GM19193 (cell line): ENCODE results near the gene CARMIL3.
A peak's percentile ranks its signal among the peaks of the same experiment; 100 is the strongest.

Source experiments
- POLR2A ChIP-seq: IDR thresholded peaks from 4 replicates; pipeline ENCODE4 v1.6.1; 2011; ENCODE audit not compliant: insufficient read depth, insufficient read length; ENCODE audit errors: extremely low read depth

Gene CARMIL3

DNA sequence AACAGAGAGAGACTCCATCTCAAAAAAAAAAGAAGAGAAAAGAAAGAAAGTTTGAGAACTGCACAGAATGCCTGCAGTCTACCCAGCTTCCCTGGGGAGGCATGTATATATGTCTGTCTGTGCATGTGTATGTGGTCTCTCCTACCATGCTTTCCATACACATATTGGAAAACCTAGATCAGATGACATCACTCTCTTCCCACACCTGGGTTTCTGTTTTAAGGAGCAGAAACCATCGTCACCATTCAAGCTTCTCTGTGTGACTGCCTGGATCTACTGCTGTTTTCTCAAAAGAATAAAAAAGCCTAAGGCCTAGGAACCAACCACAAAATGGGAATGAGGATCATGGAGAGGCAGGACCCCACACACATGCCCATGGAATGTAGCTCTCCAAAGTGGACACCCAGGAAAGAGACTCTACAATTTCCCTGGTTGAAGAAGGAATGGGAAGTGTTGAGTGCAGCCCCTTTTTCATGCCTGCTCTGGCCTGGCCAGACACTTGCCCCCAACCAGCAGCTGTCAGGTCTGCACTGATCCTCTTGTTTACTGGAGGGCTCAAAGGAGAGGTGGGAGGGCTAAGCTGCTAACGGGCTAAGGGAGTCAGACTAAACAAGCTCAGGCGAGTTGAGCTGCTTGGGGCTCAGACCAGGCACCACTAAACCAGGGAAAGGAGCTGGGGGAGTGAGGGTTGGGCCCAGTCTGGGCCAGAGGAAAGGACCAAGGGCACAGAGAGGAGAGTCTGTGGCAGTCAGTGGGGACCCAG is 34.6 kb downstream of the CARMIL3 start:
- TF ChIP-seq POLR2A: no peak

DNA sequence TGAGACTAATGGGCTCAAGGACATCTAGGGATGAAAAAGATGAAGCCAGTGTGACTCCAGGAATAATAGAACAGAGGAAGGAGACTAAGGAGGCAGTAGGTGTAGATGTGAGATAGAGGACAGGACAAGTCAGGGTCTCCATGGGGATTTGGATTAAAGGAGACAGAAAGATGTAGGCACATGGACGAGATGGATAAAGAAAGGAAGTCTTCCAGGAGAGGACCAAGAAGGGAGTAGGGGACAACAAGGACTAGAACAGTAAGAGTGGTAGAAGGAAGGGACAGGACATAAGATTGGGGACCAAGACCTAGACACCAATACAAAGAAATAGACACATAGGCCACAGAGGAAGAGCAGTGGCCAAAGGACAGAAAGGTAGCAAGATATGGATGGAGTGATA is 35.2 kb downstream of the CARMIL3 start:
- no peak for TF ChIP-seq POLR2A

DNA sequence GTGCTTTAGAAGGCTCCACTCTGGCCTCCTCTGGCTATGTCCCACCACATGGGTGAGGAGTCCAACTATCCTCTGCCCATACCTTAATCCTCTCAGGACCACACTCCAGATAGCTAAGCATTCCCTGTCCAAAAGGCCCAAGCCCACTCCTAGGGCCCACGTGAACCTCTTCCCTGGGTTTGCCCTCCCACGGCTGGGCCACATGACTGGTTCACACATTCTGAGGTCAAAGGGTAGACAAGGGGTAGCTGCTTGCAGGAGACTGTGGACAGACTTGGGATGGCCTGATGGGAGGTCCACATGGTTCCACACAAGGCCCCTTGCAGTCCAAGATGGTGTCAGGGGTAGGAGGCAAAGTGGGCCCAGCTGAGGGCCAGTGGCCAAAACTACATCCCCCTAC is 36.3 kb downstream of the CARMIL3 start:
- no peak for TF ChIP-seq POLR2A

DNA sequence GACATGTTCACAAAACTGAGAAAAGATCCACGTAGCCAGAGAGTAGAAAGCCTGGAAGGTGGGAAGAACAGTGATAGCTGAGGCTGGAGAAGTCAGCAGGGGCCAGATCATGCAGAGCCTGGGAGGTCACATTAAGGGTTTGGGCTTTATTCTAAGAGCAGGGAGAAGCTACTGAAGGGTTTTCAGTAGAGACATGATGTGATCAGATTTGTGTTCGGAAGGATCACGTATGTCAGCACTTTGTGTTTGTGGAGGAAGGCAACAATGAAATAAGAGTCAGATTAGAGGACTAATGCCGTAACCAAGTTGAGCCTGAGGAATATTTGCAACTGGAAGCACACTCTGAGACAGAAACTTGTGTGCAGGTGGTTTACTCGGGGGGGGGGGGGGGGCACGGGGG is 38.1 kb downstream of the CARMIL3 start:
- no peak for TF ChIP-seq POLR2A

DNA sequence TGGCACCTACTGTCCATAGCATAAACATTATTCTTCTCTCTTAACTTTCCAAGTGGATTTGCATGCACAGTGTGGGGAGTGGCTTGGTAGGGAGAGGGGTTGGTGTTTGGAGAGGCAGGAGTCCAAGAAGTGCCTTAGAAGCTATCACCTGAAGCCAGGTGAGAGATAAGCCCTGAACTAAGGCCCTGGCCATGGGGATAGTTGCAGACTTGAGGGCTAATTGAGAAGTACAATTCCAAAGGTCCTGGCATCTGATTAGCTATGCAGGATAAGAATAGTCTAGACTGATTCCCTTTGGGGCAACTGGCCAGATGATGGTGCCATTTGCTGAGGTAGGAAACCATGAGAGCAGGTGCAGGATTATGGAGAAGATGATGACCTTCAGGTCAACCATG is 40.3 kb downstream of the CARMIL3 start:
- TF ChIP-seq POLR2A: no peak

DNA sequence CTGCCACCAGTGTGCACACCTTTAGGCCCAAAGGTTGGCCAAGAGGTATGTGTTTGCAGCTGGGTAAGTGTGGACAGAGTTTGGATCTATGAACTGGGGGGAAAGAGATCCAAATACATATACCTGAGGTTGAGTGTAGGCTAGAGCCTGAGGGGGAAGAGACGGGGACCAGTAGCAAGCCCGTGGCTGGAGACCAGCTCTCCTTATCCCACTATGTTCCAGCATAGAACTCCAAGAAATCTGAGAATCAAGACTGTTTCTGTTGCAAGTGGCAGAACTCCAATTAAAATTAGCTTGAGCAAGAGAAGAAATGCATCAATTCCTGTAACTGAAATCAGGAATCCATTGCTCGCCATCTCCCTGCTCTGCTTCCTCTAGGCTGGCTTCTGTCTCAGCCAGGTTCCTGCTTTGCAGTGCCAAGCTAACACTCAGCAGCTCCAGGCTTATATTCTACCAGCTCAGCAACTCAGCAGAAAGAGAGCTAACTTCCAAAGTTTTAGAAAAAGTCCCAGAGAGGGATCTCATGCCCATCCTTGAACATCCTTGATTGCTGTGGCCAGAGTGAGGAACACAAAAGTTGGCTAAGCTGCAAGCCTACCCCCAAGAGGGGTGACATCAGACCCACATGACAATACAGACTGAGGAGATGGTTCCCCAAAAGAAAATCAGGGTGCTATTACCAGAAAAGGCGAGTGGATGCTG is 40.8 kb downstream of the CARMIL3 start:
- TF ChIP-seq POLR2A: no peak

DNA sequence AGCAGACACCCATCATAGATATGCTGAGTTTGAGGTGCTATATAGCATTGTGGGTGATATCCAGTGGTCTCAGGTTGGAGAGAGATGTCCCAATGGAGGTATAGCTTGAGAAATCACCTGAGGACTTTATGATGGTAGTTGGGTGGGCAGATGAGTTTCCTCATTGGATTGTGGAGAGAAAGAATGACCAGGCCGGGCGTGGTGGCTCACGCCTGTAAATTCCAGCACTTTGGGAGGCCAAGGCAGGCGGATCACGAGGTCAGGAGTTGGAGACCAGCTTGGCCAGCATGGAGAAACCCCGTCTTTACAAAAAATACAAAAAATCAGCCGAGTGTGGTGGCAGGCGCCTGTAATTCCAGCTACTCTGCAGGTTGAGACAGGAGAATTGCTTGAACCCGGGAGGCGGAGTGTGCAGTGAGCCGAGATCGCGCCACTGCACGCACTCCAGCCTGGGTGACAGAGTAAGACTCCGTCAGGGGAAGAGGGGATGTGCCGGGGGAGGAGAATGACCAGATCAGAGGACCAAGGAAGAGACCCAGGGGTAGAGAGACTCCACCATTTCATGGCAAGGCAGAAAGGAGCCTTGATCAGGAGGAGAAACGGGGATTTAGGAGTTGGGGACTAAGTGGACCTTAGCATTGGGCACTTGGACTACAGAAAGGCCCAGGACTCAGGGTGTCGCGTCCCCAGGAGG is 41.5 kb downstream of the CARMIL3 start:
- TF ChIP-seq POLR2A: no peak

DNA sequence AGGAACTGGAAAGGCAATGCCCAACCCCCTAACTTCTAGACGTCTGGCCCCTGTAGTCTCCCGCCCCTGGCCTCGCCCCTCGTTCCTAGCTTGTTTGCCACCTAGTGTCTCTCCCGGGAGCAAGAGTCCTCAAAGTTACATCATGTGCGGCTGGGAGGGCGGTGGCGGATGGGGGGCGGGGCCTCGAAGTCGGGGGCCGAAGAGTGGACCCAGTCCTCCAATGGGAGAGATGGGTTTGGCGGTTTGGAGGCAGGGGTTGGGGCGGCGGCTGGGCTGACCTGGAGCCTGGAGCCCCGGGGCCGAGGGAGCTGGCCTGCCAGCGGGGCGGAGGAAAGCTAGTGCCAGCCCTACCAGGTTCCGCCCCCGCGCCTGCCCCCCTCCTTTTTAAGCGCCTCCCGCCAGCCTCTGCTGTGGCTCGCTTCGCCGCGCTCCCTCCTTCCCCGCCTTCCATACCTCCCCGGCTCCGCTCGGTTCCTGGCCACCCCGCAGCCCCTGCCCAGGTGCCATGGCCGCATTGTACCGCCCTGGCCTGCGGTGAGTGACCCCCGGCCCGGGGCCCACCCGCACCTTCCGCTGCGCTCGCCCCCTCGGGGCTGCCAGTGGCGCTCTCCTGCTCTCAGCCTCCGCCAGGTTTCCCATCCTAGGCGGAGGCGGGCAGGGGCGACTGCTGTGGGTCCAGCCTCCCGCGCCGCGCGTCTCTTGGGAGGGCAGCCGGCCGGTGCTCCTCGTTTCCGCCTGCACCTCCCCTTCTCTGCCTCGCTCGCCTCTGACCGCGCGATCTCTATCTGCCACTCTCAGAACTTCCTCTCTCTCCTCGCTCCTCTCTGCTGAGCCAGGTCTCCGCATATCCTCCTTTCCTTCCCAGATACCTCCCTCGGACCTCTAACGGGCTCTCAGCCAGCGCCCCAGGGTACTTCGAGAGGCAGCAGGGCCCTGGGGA is 42.4 kb downstream of the CARMIL3 start, which contains the start of gene PCK2:
Gene PCK2, plus strand, starts transcription at position 411 of the 940 bp plus-strand sequence. Its CDS starts 95 bp downstream, at position 506.
- peak; percentile 98 for TF ChIP-seq POLR2A

DNA sequence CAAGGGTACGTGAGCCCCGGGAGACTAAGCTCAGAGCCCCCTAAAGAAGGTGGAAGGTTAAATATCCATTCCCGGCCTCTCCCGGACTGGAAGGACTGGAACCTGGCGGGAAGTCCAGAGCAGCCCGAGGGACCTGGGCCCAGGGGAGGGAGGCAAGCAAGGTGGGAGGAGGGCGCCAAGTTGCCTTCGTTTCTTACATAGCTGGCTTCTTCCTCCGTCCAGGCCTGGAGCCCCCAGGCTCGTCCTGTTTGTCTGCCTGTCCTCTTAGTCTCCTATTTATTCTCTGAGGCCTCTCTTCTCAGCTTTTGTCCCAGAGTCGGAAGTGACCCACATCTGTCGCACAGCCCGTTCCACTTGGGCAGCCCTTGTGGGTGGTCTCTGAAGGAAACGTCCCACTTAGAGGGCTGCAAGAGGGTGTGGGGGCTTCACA is 43.0 kb downstream of the CARMIL3 start:
- TF ChIP-seq POLR2A: no peak

DNA sequence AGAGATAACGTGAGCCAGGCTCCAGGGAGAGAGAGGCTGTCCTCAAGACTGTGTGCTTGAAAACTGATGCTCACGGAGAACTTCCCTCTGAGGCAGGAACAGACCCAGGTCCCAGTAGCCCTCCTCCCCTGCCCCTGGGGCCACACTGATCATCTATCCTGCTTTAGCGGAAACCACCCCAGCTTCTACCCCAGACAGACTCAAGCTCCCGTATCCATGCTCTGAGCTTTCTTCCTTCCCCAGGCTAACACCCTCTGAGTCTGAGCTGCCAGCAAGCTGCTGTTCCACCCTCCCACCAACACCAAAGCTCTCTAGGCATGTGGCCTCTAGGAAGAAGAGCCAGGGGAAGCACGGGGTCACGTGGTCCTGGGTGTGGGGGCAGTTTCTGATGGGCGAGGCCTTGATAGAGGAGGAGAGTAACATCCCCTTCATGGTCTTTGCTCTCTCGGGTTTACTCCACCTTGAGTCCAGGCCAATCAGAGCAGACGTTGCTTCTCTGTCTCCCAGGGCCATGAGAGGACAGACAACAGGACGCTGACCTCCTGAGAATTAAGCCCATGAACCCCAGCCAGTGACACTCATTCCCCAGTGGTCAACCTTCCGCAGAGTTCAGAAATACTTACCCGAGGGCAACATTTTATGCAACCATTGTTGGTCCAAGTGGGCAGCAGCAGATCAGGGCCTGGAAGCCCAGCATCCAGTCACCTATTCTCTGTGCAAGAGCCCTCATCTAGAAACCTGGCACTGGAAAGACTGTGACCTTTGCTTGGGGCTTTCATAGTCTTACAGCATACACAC is 43.7 kb downstream of the CARMIL3 start:
- peak; percentile 98 for TF ChIP-seq POLR2A

DNA sequence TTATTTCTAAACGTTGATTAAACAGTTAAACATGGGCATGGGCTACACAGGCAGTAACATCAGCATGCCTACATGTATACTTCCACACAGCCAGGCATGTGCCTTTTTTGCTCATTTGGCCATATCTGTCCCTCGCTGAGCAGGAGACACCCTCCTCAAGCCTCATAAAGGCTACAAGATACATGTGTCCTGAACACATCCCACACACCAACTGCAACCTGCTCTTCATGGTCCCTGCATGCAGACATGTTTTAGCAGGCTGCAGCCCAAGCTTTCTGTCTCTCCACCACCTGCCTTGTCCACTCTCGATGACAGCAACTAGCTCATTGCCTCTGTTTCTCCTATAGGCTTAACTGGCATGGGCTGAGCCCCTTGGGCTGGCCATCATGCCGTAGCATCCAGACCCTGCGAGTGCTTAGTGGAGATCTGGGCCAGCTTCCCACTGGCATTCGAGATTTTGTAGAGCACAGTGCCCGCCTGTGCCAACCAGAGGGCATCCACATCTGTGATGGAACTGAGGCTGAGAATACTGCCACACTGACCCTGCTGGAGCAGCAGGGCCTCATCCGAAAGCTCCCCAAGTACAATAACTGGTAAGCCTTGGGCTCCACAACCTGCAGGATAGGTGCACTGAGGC is 44.9 kb downstream of the CARMIL3 start:
- TF ChIP-seq POLR2A: no peak

DNA sequence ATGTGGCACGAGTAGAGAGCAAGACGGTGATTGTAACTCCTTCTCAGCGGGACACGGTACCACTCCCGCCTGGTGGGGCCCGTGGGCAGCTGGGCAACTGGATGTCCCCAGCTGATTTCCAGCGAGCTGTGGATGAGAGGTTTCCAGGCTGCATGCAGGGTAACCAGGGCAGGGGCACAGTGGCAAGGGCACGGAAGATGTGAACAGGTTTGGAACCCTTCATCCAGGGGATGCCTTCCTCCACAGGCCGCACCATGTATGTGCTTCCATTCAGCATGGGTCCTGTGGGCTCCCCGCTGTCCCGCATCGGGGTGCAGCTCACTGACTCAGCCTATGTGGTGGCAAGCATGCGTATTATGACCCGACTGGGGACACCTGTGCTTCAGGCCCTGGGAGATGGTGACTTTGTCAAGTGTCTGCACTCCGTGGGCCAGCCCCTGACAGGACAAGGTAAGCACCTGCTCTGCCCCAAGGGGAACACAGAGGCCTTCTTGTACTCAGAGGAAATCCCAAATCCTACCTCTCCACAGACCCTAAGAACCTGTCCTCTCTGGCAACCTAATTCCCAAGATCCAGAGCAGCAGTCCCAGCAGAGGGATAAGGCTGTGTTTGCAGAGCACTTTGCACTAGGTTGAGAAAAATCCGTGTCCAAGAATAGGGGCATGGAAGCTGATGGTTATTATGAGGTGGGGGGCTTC is 46.6 kb downstream of the CARMIL3 start:
- TF ChIP-seq POLR2A: no peak
